Upper lobe of left lung (tissue), 6 donors: ENCODE results near the gene PARP12. TPM values are rescaled to one million over a fixed set of nuclear protein-coding genes. Genes with fewer than 3 reads are reported as not detected.

Experiments
- ATAC-seq, 2 donors: fragments of 200-7000 bp; cut with Tn5 transposase; one replicate each; pipeline ENCODE4 v1.9.1; 2022; ENCODE audit warnings: mild to moderate bottlenecking in 2 of 2, moderate library complexity in 2 of 2; ENCODE audit not compliant: low FRiP score in 2 of 2
- DNase-seq, 2 donors: peaks; one replicate each; pipeline ENCODE4 v3.0.0-alpha.2; 2019 to 2020
- H3K27ac ChIP-seq, 4 donors: fragments of 200-600 bp; sonication (generic); one replicate each; pipeline ENCODE4 v1.5.1; 2016 to 2019
- H3K27me3 ChIP-seq, 4 donors: fragments of 200-600 bp; sonication (generic); one replicate each; pipeline ENCODE4 v1.5.1; 2017 to 2019
- H3K36me3 ChIP-seq, 4 donors: fragments of 200-600 bp; sonication (generic); one replicate each; pipeline ENCODE4 v1.5.1; 2016 to 2019
- H3K4me1 ChIP-seq, 4 donors: fragments of 200-600 bp; sonication (generic); one replicate each; pipeline ENCODE4 v1.5.1; 2018 to 2019
- H3K4me3 ChIP-seq, 4 donors: fragments of 200-600 bp; sonication (generic); one replicate each; pipeline ENCODE4 v1.5.1; 2017 to 2019; ENCODE audit warnings: mild to moderate bottlenecking in 2 of 4, moderate library complexity in 1 of 4
- H3K9me3 ChIP-seq, 4 donors: fragments of 200-600 bp; sonication (generic); one replicate each; pipeline ENCODE4 v1.5.1; 2018 to 2019
- CTCF ChIP-seq, 6 experiments: fragments of 450-650 bp in 4 of 6; fragments of 200-600 bp in 2 of 6; sonication (generic) in 2 of 6; IDR thresholded peaks; one replicate each; pipeline ENCODE4 v1.5.1; 2016 to 2019; ENCODE audit warnings: antibody characterized with exemption in 6 of 6
- EP300 ChIP-seq, 4 donors: sonication (generic); formaldehyde crosslinking; IDR thresholded peaks; one replicate each; pipeline ENCODE4 v1.5.1; 2017; ENCODE audit warnings: antibody characterized with exemption in 4 of 4, control low read depth in 2 of 4
- POLR2A ChIP-seq, 4 donors: fragments of 450-650 bp; IDR thresholded peaks; one replicate each; pipeline ENCODE4 v1.5.1; 2016 to 2017; ENCODE audit warnings: antibody characterized with exemption in 4 of 4, mild to moderate bottlenecking in 2 of 4
- POLR2AphosphoS5 ChIP-seq, 2 donors: sonication (generic); formaldehyde crosslinking; IDR thresholded peaks; one replicate each; pipeline ENCODE4 v1.5.1; 2017; ENCODE audit warnings: antibody characterized with exemption in 2 of 2
- WGBS, 2 donors: methylation state at CpG; one replicate each; pipeline ENCODE4 v1.1.5; 2017 to 2018; 5-methylcytosine and 5-hydroxymethylcytosine counted together
- total RNA-seq, 6 donors: library from RNA; depleted of rRNA in 4 of 6; stranded (reverse); fragments of >200 nt in 4 of 6; gene quantifications; one replicate each; pipeline versions ENCODE4 v1.1.0 to v1.2.1, GENCODE V29; 2016 to 2021
- donor health status: DM: no; HTN: no; CAD: no; lungs with moderate emphysema.
- donor health status: DM: no; HTN: yes; CAD: no; lungs with severe emphysema.

Gene PARP12
- total RNA-seq, 6 donors from 2014 or later: 74.8 to 151 (median 100) TPM

GRCh38 chr7:140049339-140050024, 13.3 kb downstream of the PARP12 start:
- WGBS, 2 donors: 63 to 72% methylated on average over 5 of the region's 5 CpGs
- peaks cover 8 to 31% (median 19%) of the 10 kb centered on the region in 4 donors for H3K4me1 ChIP-seq
- no peaks in the 10 kb centered on the region for H3K9me3 ChIP-seq
- peak overlapping the region in 3 of 4 donors; percentile 1 to 70 (median 64) for H3K27ac ChIP-seq
- TF ChIP-seq POLR2AphosphoS5 (IDR thresholded peaks at IDR 0.05) (no peak), EP300 (IDR thresholded peaks at IDR 0.05) (no peak)
- ATAC-seq: peak; percentile 31 to 35
- DNase-seq: no peak
- H3K27me3 ChIP-seq: no peaks in the 10 kb centered on the region
- peaks cover 0 to 44% (median 4%) of the 10 kb centered on the region in 4 donors for H3K36me3 ChIP-seq
- H3K4me3 ChIP-seq: no peak overlapping the region

GRCh38 chr7:140048989-140049338, 13.8 kb downstream of the PARP12 start:
- Histone ChIP-seq H3K4me1 (peaks cover 8 to 25% (median 17%) of the 10 kb centered on the region in 4 donors), H3K27ac (peak overlapping the region in 2 of 4 donors; percentile 64 to 70), H3K4me3 (no peak overlapping the region), H3K9me3 (no peaks in the 10 kb centered on the region), H3K36me3 (peaks cover 0 to 43% (median 6%) of the 10 kb centered on the region in 4 donors), H3K27me3 (no peaks in the 10 kb centered on the region)
- no peak for TF ChIP-seq CTCF (IDR thresholded peaks at IDR 0.05)
- TF ChIP-seq POLR2AphosphoS5 (IDR thresholded peaks at IDR 0.05): no peak
- TF ChIP-seq POLR2A (IDR thresholded peaks at IDR 0.05): no peak
- TF ChIP-seq EP300 (IDR thresholded peaks at IDR 0.05): no peak
- DNase-seq (no peak), ATAC-seq (no peak)
- WGBS, 2 donors: 63 to 71% methylated on average over 1 of the region's 1 CpG

GRCh38 chr7:140048138-140048537, 14.6 kb downstream of the PARP12 start:
- ATAC-seq (no peak), DNase-seq (no peak)
- Histone ChIP-seq H3K27me3 (no peaks in the 10 kb centered on the region), H3K4me1 (peaks cover 8 to 22% (median 15%) of the 10 kb centered on the region in 4 donors), H3K9me3 (no peaks in the 10 kb centered on the region), H3K36me3 (peaks cover 0 to 43% (median 6%) of the 10 kb centered on the region in 4 donors), H3K4me3 (no peak overlapping the region), H3K27ac (no peak overlapping the region)
- WGBS, 2 donors: 95 to 100% methylated on average over 4 of the region's 4 CpGs
- no peak for TF ChIP-seq POLR2AphosphoS5 (IDR thresholded peaks at IDR 0.05)
- no peak for TF ChIP-seq CTCF (IDR thresholded peaks at IDR 0.05)
- no peak for TF ChIP-seq POLR2A (IDR thresholded peaks at IDR 0.05)
- no peak for TF ChIP-seq EP300 (IDR thresholded peaks at IDR 0.05)

- Histone ChIP-seq H3K9me3 (no peaks in the 10 kb centered on the region), H3K4me1 (peaks cover 8 to 22% (median 15%) of the 10 kb centered on the region in 4 donors), H3K27ac (no peak overlapping the region), H3K27me3 (no peaks in the 10 kb centered on the region), H3K36me3 (peaks cover 0 to 50% (median 9%) of the 10 kb centered on the region in 4 donors), H3K4me3 (no peak overlapping the region)
- 91 to 94% methylated on average over 3 of the region's 3 CpGs for WGBS, 2 donors
- TF ChIP-seq EP300 (IDR thresholded peaks at IDR 0.05) (no peak), POLR2A (IDR thresholded peaks at IDR 0.05) (no peak), CTCF (IDR thresholded peaks at IDR 0.05) (no peak), POLR2AphosphoS5 (IDR thresholded peaks at IDR 0.05) (no peak)
- DNase-seq (no peak), ATAC-seq (no peak)
Measured at GRCh38 chr7:140047197-140047596, 15.6 kb downstream of the PARP12 start.

- H3K4me3 ChIP-seq: no peak overlapping the region
- 76 to 81% methylated on average over 6 of the region's 6 CpGs for WGBS, 2 donors
- H3K27me3 ChIP-seq: no peaks in the 10 kb centered on the region
- TF ChIP-seq POLR2A (IDR thresholded peaks at IDR 0.05) (no peak), POLR2AphosphoS5 (IDR thresholded peaks at IDR 0.05) (no peak), CTCF (IDR thresholded peaks at IDR 0.05) (no peak), EP300 (IDR thresholded peaks at IDR 0.05) (no peak)
- H3K36me3 ChIP-seq: peaks cover 5 to 59% (median 15%) of the 10 kb centered on the region in 4 donors
- peaks cover 8 to 21% (median 15%) of the 10 kb centered on the region in 4 donors for H3K4me1 ChIP-seq
- no peaks in the 10 kb centered on the region for H3K9me3 ChIP-seq
- H3K27ac ChIP-seq: no peak overlapping the region
- DNase-seq (no peak), ATAC-seq (no peak)
Measured at GRCh38 chr7:140045697-140046096, 17.1 kb downstream of the PARP12 start.
